IPS-NIHi11 (cell line): Measurements from ENCODE around the gene NPBWR2.
"Not testable (repeated sequence)": the region's sequence is repeated elsewhere in the genome, so short reads cannot be mapped to it uniquely, and the experiment has no call there.

Experiments
- DNase-seq: peaks from one replicate; pipeline ENCODE4 v3.0.0; 2012; ENCODE audit warnings: mixed read lengths, low spot score

Gene NPBWR2

GRCh38 chr20:64102647-64103354, 4.6 kb downstream of the NPBWR2 start:
- peak; percentile 69 for DNase-seq

DNA sequence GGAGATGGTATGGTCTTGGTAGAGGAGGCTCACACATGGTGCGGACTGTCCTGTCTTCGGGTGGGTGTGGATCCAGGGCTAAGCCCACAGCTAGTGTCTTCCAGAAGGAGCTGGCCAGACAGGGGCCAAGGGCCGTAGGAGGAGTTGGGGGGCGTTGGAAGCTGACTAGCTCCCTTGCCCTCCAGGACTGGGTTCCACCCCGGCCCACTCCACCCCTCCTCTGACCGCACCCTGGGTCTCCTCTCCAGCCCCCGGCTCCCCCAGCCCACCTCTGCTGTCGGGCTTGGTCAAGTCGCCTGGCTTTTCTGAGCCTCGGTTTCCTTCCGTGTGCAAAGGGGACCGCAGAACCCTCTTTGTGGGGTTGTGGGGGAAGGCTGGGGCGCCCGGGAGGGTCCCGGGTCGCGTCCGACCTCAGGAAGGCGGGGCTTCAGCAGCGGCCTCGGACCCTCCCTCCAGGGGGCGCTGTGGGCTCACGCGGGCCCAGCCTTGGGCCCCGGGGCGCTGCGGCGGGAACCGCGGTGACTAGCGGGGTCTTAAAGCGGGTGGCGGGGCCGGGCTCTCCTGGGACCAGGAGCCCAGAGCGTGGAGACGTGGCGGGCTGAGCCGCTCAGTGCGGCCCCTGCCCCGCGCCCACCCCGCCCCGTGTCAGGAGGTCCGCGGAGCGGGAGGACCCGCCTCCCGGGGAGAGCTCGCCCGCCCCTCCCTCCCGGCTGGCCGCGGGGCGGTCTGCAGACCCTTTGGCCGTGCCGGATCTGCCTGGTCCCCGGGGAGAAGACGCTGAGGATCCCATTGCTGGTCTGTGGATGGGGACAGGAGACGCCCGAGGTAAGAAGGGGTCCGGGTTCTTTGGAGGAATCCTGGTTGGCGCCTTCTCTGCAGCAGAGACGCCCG, 5.4 kb downstream of the NPBWR2 start:
- DNase-seq = peak; percentile 95

GRCh38 chr20:64100946-64101688, 6.2 kb downstream of the NPBWR2 start:
- no peak for DNase-seq

DNA sequence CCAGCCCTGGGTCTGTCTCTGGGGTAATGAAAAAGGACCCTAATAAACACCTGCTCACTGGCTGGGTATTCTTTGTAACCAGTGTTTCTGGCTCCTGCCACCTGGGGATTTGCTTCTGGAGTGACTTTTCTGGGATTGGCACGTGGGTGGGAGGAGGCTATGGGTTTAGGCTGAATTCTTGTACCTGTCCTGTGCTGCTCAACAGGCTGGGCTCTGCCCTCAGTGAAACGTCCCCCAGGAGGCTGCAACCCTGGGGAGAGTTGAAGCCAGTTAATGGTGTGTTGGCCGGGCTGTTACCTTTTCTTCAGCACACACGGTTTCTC, 6.8 kb downstream of the NPBWR2 start:
- DNase-seq = no peak

DNA sequence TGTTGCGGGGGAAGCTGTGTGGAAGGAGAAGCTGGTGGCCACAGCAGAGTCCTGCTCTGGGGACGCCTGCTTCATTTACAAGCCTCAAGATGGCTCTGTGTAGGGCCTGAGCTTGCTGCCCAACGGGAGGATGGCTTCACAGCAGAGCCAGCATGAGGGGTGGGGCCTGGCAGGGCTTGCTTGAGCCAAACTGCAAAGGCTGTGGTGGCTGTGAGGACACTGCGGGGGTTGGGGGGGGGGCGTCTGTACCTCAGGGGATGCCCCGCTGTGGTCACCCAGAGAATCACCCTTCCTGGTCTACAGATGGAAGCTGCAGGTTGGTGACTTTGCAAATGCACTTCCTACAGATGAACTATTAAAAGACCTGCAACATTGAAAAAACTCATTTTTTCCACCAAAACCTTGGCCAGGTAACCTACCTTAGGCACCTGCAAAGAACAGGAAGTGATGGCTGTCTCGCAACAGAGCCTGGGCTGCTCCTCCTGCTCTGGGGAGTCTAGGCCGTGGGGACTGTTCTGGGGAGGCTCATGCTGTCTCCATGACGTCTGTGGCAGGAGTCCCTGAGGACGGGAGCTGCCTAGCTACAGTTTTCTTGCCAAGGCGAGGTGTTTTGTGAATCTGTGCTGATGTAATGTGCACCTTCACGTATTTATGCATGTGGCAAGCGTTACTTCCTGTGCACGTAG, 7.3 kb downstream of the NPBWR2 start:
- DNase-seq = no peak

GRCh38 chr20:64099086-64099786, 8.1 kb downstream of the NPBWR2 start:
- DNase-seq = no peak

GRCh38 chr20:64098471-64099013, 8.8 kb downstream of the NPBWR2 start:
- DNase-seq = no peak

DNA sequence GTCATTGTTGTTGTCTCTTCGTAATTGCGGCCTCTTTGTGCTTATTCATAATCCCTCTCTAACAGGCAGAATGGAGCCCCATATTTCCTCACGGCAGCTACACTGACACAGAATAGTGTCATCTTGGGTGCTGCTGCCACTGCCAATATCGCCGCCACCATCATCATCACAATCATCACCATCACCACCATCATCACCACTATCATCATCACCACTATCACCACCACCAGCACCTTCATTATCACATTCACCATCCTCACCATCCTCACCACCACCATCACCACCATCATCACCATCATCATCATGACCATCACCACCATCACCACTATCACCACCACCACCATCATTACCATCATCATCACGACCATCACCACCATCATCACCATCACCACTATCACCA, 10.8 kb downstream of the NPBWR2 start:
- DNase-seq = no peak

DNA sequence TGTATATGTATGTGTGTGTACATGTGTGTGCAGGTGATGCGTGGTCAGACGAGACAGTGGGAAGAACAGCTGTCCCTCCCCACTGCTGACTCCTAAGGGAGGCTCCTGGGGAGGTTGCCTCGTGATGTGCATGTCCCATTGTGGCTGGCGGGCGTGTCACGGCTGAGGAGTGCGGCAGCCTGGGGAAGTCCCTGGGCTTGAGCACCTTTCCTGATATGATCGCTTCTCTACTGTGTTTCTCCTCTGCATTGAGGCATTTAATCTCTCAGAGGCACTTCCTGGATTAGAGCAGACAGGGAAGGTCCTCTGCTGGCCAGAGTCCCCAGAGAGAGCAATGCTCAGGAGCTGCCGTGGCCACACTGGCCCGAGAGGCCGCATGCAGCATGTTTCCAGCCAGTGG, 11.4 kb downstream of the NPBWR2 start:
- DNase-seq = no peak

GRCh38 chr20:64095455-64095854, 11.9 kb downstream of the NPBWR2 start:
- no peak for DNase-seq

DNA sequence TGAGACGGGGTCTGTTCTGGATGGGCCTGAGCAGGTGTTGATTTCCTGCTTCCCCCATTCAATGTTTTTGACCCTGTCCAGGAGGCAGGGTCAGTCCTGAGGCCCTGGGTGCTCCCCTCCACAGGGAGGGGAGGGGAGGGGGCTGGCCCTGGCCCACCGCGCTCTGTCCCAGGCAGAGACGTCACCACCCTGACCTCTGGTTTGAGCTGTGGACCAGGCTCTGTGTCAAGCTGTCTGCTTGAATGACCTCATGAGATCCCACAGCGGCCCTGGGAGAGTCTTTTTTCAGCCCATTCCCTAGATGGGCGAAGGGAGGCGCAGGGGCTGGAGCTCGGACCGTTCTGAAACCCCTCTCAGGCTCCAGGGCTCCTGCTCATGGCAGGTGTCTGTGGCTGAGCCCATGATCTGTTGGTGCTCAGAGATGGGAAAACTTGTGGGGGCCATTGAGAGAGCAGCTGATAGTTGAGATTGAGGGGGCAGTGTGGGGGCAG, 14.3 kb downstream of the NPBWR2 start:
- DNase-seq = peak; percentile 54

- no peak for DNase-seq
These were observed 14.9 kb downstream of the NPBWR2 start for GRCh38 chr20:64092258-64093012.

GRCh38 chr20:64091770-64092169, 15.6 kb downstream of the NPBWR2 start:
- DNase-seq = peak; percentile 72

DNA sequence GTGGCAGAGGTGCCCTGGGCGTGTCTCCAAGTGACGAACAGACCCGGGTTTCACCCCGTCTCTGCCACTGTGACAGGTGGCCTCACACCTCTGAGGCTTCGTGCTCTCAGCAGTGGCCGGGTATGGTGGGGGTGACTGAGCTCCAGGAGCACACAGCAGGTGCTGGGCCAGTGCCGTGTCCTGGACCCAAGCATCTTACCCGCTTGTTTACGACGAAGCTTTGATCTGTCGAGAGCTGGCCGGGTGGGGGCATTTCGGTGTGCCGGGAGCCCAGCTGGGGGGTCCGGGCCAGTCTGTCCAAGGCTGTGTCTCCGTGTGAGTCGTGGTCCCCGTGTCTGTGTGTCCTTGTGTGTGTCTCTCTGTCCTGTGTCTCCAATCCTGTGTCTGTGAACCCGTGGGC, 16.0 kb downstream of the NPBWR2 start:
- DNase-seq = no peak

GRCh38 chr20:64090165-64090564, 17.2 kb downstream of the NPBWR2 start:
- DNase-seq = no peak

DNA sequence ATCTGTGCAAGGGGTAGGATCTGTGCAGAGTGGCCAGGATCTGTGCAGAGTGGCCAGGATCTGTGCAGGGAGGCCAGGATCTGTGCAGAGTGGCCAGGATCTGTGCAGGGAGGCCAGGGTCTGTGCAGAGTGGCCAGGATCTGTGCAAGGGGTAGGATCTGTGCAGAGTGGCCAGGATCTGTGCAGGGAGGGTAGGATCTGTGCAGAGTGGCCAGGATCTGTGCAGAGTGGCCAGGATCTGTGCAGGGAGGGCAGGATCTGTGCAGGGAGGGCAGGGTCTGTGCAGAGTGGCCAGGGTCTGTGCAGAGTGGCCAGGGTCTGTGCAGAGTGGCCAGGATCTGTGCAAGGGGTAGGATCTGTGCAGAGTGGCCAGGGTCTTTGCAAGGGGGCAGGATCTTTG, 18.8 kb downstream of the NPBWR2 start:
- DNase-seq = not testable (repeated sequence)

DNA sequence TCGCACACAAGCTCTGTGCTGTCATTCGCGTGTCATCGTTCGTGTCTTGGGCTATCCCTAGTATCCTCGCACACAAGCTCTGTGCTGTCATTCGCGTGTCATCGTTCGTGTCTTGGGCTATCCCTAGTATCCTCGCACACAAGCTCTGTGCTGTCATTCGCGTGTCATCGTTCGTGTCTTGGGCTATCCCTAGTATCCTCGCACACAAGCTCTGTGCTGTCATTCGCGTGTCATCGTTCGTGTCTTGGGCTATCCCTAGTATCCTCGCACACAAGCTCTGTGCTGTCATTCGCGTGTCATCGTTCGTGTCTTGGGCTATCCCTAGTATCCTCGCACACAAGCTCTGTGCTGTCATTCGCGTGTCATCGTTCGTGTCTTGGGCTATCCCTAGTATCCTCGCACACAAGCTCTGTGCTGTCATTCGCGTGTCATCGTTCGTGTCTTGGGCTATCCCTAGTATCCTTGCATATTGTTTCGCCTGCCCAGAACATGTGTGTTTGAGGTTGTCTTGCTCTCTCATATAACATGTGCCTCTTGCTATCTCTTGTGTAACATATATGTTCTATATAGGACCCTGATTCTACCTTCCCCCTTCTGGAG, 20.0 kb downstream of the NPBWR2 start:
- not testable (repeated sequence) for DNase-seq

GRCh38 chr20:64086801-64087200, 20.6 kb downstream of the NPBWR2 start:
- no peak for DNase-seq

DNA sequence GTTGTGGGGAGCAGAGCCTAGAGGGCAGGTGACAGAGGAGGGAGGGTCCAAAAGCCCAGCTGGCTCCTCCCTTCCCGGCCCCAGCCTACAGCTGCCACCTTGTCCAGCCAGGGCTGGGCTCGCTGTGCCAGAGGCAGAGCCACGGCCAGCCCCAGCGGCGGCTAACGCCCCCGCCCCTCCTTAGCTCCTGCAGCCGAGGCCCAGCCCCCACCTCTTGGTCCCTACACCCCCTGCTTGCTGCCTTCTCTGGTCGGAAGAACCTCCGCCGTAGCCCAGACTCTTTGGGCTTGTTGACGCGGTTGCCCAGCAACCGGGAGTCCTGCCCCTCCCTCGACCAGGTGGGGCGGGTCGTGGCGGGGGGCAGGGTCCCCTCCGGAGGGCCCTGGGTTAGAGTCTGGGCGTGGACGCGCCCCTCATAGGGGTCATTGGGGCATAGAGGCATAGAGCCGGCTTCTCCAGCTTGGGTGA, 22.6 kb downstream of the NPBWR2 start:
- DNase-seq = peak; percentile 71
